Left kidney (tissue), 2 donors: ENCODE results near the gene SPRED1. TPM values are rescaled to one million over a fixed set of nuclear protein-coding genes. Genes with fewer than 3 reads are reported as not detected.
"Not testable (repeated sequence)": the region's sequence is repeated elsewhere in the genome, so short reads cannot be mapped to it uniquely, and the experiment has no call there.

Source experiments
- DNase-seq: peaks from one replicate; pipeline ENCODE4 v3.0.0-alpha.2; 2013
- polyA plus RNA-seq: library from polyadenylated mRNA; unstranded; fragments of 120-200 nt; gene quantifications from one replicate; pipeline ENCODE4 v1.2.1, GENCODE V29; 2013; ENCODE audit not compliant: insufficient read length

The SPRED1 gene
- polyA plus RNA-seq, 1 donor: 36.2 TPM

- DNase-seq: no peak
Measured at GRCh38 chr15:38228618-38229017, 24.0 kb upstream of the SPRED1 start.

- DNase-seq: no peak
Measured at GRCh38 chr15:38229705-38230310, 22.8 kb upstream of the SPRED1 start.

- DNase-seq: no peak
Measured at GRCh38 chr15:38231436-38231835, 21.2 kb upstream of the SPRED1 start.

GRCh38 chr15:38237021-38237420 is 15.6 kb upstream of the SPRED1 start:
- not testable (repeated sequence) for DNase-seq

GRCh38 chr15:38238311-38238710 is 14.3 kb upstream of the SPRED1 start:
- DNase-seq: no peak

GRCh38 chr15:38242055-38242454 is 10.6 kb upstream of the SPRED1 start:
- DNase-seq: no peak

GRCh38 chr15:38243278-38244055 is 9.2 kb upstream of the SPRED1 start:
- no peak for DNase-seq

- no peak for DNase-seq
Measured at GRCh38 chr15:38247336-38247735, 5.3 kb upstream of the SPRED1 start.

GRCh38 chr15:38253351-38253781 is 730 bp downstream of the SPRED1 start:
- DNase-seq: peak; percentile 61

GRCh38 chr15:38254051-38254883 is 1.6 kb downstream of the SPRED1 start:
- DNase-seq: peak; percentile 65

GRCh38 chr15:38255690-38256089 is 3.1 kb downstream of the SPRED1 start:
- no peak for DNase-seq

GRCh38 chr15:38257676-38258075 is 5.0 kb downstream of the SPRED1 start:
- no peak for DNase-seq

- no peak for DNase-seq
Measured at GRCh38 chr15:38259134-38259533, 6.5 kb downstream of the SPRED1 start.

GRCh38 chr15:38260077-38260476 is 7.4 kb downstream of the SPRED1 start:
- no peak for DNase-seq

GRCh38 chr15:38263251-38263650 is 10.6 kb downstream of the SPRED1 start:
- DNase-seq: no peak

GRCh38 chr15:38263996-38264395 is 11.4 kb downstream of the SPRED1 start:
- DNase-seq: no peak

GRCh38 chr15:38266247-38266986 is 13.8 kb downstream of the SPRED1 start:
- DNase-seq: no peak

- no peak for DNase-seq
Measured at GRCh38 chr15:38267421-38268022, 14.9 kb downstream of the SPRED1 start.

- DNase-seq: no peak
Measured at GRCh38 chr15:38271144-38271543, 18.5 kb downstream of the SPRED1 start.

GRCh38 chr15:38271895-38272294 is 19.3 kb downstream of the SPRED1 start:
- no peak for DNase-seq

- not testable (repeated sequence) for DNase-seq
Measured at GRCh38 chr15:38272431-38272830, 19.8 kb downstream of the SPRED1 start.

GRCh38 chr15:38274135-38274534 is 21.5 kb downstream of the SPRED1 start:
- no peak for DNase-seq
